ENCODE results near the gene C19orf44.
A peak's percentile ranks its signal among the peaks of the same experiment; 100 is the strongest.
"Not testable (repeated sequence)": the region's sequence is repeated elsewhere in the genome, so short reads cannot be mapped to it uniquely, and the experiment has no call there.

C19orf44 gene

GRCh38 chr19:16470541-16470910 is 25.7 kb upstream of the C19orf44 start:
- FAIRE-seq (no peak), DNase-seq (ENCODE audit: insufficient read length, low spot score) (peak; percentile 68)
- TF ChIP-seq CTCF (IDR thresholded peaks at IDR 0.05; ENCODE audit: insufficient read depth, missing control alignments) = no peak

GRCh38 chr19:16470911-16471811 is 25.0 kb upstream of the C19orf44 start:
- no peak for DNase-seq (ENCODE audit: insufficient read length, low spot score)
- no peak for TF ChIP-seq CTCF (IDR thresholded peaks at IDR 0.05; ENCODE audit: insufficient read depth, missing control alignments)
- no peak for FAIRE-seq

GRCh38 chr19:16472559-16472899 is 23.7 kb upstream of the C19orf44 start:
- not testable (repeated sequence) for FAIRE-seq; DNase-seq (ENCODE audit: insufficient read length, low spot score)

GRCh38 chr19:16472992-16473391 is 23.2 kb upstream of the C19orf44 start:
- FAIRE-seq (no peak), DNase-seq (ENCODE audit: insufficient read length, low spot score) (no peak)
- no peak for TF ChIP-seq CTCF (IDR thresholded peaks at IDR 0.05; ENCODE audit: insufficient read depth, missing control alignments)

- no peak for FAIRE-seq
- no peak for DNase-seq (ENCODE audit: insufficient read length, low spot score)
- TF ChIP-seq CTCF (IDR thresholded peaks at IDR 0.05; ENCODE audit: insufficient read depth, missing control alignments) = no peak
Measured at GRCh38 chr19:16473875-16474392, 22.3 kb upstream of the C19orf44 start.

- FAIRE-seq = no peak
- TF ChIP-seq CTCF (IDR thresholded peaks at IDR 0.05; ENCODE audit: insufficient read depth, missing control alignments) = no peak
- DNase-seq (ENCODE audit: insufficient read length, low spot score) = no peak
Measured at GRCh38 chr19:16476401-16476800, 19.8 kb upstream of the C19orf44 start.

GRCh38 chr19:16477311-16477710 is 18.9 kb upstream of the C19orf44 start:
- DNase-seq (ENCODE audit: insufficient read length, low spot score) (no peak), FAIRE-seq (no peak)
- no peak for TF ChIP-seq CTCF (IDR thresholded peaks at IDR 0.05; ENCODE audit: insufficient read depth, missing control alignments)

Data from D721Med (cell line).